ENCODE data around the gene NLK.

- TF ChIP-seq, protein P1, sequence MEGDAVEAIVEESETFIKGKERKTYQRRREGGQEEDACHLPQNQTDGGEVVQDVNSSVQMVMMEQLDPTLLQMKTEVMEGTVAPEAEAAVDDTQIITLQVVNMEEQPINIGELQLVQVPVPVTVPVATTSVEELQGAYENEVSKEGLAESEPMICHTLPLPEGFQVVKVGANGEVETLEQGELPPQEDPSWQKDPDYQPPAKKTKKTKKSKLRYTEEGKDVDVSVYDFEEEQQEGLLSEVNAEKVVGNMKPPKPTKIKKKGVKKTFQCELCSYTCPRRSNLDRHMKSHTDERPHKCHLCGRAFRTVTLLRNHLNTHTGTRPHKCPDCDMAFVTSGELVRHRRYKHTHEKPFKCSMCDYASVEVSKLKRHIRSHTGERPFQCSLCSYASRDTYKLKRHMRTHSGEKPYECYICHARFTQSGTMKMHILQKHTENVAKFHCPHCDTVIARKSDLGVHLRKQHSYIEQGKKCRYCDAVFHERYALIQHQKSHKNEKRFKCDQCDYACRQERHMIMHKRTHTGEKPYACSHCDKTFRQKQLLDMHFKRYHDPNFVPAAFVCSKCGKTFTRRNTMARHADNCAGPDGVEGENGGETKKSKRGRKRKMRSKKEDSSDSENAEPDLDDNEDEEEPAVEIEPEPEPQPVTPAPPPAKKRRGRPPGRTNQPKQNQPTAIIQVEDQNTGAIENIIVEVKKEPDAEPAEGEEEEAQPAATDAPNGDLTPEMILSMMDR (conservative IDR thresholded peaks at IDR 0.05; ENCODE audit: low read depth, low read length), result no peak
- no peak for TF ChIP-seq EZH2phosphoT487 (IDR thresholded peaks at IDR 0.05; ENCODE audit: borderline replicate concordance, low read length)
- no peak for TF ChIP-seq EZH2 (IDR thresholded peaks at IDR 0.05; ENCODE audit: low read length, unreplicated experiment)
Measured at GRCh38 chr17:28010406-28010805, 32.1 kb upstream of the NLK start.
